Measurements from ENCODE around the gene COL5A1.

The COL5A1 gene

DNA sequence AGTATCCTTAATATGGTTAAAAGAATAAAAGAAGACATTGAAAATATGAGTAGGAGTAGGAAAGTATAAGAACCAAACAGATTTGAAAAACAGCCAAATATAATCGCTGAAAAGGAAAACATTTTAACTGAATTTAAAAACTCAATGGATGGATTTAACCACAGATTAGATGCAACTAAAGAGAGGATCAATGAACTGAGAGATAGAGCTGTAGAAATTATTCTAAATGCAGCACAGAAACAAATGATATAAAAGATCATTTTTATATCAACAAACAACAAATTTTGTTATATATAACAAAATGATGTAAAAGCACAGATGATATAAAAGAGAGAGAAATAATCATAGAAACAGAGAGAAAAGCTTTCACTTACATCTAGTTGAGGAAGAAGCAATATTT lies 29.3 kb upstream of the COL5A1 start:
- TF ChIP-seq, protein P1, sequence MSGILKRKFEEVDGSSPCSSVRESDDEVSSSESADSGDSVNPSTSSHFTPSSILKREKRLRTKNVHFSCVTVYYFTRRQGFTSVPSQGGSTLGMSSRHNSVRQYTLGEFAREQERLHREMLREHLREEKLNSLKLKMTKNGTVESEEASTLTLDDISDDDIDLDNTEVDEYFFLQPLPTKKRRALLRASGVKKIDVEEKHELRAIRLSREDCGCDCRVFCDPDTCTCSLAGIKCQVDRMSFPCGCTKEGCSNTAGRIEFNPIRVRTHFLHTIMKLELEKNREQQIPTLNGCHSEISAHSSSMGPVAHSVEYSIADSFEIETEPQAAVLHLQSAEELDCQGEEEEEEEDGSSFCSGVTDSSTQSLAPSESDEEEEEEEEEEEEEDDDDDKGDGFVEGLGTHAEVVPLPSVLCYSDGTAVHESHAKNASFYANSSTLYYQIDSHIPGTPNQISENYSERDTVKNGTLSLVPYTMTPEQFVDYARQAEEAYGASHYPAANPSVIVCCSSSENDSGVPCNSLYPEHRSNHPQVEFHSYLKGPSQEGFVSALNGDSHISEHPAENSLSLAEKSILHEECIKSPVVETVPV (CRISPR knock-in tag; IDR thresholded peaks at IDR 0.05) = no peak
- TF ChIP-seq ZFP30 (CRISPR knock-in tag; IDR thresholded peaks at IDR 0.05) = peak; percentile 96
- no peak for ATAC-seq

DNA sequence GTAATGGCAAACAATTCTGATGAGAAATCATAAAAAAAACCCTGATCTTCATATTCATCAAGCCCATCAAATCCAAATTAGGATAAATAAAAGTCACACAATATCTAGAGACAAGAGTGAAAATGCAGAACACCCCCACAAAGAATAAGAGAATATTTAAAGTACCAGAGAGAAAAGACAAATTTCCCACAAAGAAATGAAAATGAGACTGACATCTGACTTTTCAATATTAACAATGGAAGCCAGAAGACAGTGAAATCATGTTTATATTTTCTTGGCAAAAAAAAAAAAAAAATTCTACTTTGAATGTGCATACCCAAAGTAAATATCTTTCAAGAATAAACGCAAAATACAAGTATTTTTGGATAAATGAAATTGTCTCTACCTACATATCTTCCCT lies 28.9 kb upstream of the COL5A1 start:
- no peak for TF ChIP-seq RARB (CRISPR knock-in tag; IDR thresholded peaks at IDR 0.05)
- no peak for TF ChIP-seq ZNF8 (CRISPR knock-in tag; IDR thresholded peaks at IDR 0.05)
- TF ChIP-seq, protein P2, sequence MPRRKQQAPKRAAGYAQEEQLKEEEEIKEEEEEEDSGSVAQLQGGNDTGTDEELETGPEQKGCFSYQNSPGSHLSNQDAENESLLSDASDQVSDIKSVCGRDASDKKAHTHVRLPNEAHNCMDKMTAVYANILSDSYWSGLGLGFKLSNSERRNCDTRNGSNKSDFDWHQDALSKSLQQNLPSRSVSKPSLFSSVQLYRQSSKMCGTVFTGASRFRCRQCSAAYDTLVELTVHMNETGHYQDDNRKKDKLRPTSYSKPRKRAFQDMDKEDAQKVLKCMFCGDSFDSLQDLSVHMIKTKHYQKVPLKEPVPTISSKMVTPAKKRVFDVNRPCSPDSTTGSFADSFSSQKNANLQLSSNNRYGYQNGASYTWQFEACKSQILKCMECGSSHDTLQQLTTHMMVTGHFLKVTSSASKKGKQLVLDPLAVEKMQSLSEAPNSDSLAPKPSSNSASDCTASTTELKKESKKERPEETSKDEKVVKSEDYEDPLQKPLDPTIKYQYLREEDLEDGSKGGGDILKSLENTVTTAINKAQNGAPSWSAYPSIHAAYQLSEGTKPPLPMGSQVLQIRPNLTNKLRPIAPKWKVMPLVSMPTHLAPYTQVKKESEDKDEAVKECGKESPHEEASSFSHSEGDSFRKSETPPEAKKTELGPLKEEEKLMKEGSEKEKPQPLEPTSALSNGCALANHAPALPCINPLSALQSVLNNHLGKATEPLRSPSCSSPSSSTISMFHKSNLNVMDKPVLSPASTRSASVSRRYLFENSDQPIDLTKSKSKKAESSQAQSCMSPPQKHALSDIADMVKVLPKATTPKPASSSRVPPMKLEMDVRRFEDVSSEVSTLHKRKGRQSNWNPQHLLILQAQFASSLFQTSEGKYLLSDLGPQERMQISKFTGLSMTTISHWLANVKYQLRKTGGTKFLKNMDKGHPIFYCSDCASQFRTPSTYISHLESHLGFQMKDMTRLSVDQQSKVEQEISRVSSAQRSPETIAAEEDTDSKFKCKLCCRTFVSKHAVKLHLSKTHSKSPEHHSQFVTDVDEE (CRISPR knock-in tag; IDR thresholded peaks at IDR 0.05) = no peak
- TF ChIP-seq ZC3H10 (CRISPR knock-in tag; IDR thresholded peaks at IDR 0.05) = no peak
- no peak for TF ChIP-seq OSR1 (CRISPR knock-in tag; IDR thresholded peaks at IDR 0.05)
- no peak for TF ChIP-seq ZNF70 (CRISPR knock-in tag; IDR thresholded peaks at IDR 0.05)
- TF ChIP-seq, protein P3, sequence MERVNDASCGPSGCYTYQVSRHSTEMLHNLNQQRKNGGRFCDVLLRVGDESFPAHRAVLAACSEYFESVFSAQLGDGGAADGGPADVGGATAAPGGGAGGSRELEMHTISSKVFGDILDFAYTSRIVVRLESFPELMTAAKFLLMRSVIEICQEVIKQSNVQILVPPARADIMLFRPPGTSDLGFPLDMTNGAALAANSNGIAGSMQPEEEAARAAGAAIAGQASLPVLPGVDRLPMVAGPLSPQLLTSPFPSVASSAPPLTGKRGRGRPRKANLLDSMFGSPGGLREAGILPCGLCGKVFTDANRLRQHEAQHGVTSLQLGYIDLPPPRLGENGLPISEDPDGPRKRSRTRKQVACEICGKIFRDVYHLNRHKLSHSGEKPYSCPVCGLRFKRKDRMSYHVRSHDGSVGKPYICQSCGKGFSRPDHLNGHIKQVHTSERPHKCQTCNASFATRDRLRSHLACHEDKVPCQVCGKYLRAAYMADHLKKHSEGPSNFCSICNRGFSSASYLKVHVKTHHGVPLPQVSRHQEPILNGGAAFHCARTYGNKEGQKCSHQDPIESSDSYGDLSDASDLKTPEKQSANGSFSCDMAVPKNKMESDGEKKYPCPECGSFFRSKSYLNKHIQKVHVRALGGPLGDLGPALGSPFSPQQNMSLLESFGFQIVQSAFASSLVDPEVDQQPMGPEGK (CRISPR knock-in tag; IDR thresholded peaks at IDR 0.05; ENCODE audit: borderline replicate concordance) = no peak
- TF ChIP-seq, protein P4, sequence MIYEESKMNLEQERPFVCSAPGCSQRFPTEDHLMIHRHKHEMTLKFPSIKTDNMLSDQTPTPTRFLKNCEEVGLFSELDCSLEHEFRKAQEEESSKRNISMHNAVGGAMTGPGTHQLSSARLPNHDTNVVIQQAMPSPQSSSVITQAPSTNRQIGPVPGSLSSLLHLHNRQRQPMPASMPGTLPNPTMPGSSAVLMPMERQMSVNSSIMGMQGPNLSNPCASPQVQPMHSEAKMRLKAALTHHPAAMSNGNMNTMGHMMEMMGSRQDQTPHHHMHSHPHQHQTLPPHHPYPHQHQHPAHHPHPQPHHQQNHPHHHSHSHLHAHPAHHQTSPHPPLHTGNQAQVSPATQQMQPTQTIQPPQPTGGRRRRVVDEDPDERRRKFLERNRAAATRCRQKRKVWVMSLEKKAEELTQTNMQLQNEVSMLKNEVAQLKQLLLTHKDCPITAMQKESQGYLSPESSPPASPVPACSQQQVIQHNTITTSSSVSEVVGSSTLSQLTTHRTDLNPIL (CRISPR knock-in tag; IDR thresholded peaks at IDR 0.05; ENCODE audit: low read depth) = no peak
- TF ChIP-seq, protein P1 (CRISPR knock-in tag; IDR thresholded peaks at IDR 0.05) = no peak
- no peak for ATAC-seq

DNA sequence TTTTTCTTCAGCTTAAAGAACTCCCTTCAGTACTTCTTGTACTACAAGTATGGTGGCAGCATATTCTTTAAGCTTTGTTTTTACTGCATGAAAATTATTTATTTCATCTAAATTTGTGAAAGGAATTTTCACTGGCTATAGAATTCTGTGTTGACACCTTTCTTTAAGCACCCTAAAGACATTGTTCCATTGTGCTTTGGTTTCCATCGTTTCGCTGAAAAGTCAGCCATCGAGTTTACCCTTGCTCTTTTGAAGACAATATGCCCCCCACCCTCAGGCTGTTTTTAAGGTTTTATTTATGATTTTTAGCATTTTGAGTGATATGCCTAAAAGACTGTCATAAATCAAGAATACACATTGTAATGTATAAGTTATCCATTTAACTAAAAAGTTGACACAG lies 27.3 kb upstream of the COL5A1 start:
- no peak for ATAC-seq

DNA sequence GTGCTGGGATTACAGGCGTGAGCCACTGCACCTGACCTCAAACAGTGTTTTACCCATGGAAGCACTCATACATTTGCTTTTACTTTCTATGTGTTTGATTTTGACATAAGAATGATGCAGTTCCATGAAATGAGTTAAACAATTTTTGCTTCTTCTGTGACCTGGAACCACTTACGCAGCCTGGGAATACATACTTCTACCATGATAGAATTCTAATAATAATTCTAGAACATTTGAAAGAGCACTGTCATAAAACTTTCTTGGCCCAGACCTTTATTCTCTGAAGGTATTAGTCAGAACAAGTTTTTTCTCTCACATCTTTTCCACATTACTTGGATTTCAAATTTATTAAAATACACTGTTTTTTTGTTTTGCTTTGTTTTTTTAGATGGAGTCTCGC lies 25.3 kb upstream of the COL5A1 start:
- no peak for ATAC-seq
- no peak for TF ChIP-seq ZNF8 (CRISPR knock-in tag; IDR thresholded peaks at IDR 0.05)

More for the DNA sequence above, 27.3 kb upstream of the COL5A1 start:
- TF ChIP-seq GLIS3 (CRISPR knock-in tag; IDR thresholded peaks at IDR 0.05) (no peak), CSDC2 (CRISPR knock-in tag; IDR thresholded peaks at IDR 0.05) (no peak), ZC3H10 (CRISPR knock-in tag; IDR thresholded peaks at IDR 0.05) (no peak)

DNA sequence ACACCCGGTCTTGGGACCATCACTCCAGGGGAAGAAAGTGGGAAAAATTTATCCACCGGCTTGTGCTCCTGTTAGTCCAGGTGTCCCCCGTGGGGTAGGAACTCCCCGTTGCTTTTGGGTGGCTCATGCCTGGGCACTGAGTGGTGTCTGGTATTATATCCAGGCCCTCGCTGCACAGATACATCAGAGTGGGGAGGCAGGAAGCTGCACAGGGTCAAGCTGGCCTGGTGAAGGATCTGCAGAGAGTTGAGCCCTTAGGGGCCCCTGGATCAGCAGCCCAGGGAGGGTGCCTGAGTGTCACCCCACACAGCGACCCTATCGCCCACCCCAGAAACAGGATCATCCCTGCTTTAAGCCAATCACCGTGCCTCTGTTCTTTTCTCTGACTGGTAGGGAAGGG lies 24.4 kb upstream of the COL5A1 start:
- ATAC-seq = no peak
- no peak for TF ChIP-seq ZNF8 (CRISPR knock-in tag; IDR thresholded peaks at IDR 0.05)
- TF ChIP-seq PPARA (CRISPR knock-in tag; IDR thresholded peaks at IDR 0.05; ENCODE audit: borderline replicate concordance) = no peak
- TF ChIP-seq, protein P4 (CRISPR knock-in tag; IDR thresholded peaks at IDR 0.05; ENCODE audit: low read depth) = no peak
- TF ChIP-seq ZNF70 (CRISPR knock-in tag; IDR thresholded peaks at IDR 0.05) = no peak
- TF ChIP-seq, protein P5, sequence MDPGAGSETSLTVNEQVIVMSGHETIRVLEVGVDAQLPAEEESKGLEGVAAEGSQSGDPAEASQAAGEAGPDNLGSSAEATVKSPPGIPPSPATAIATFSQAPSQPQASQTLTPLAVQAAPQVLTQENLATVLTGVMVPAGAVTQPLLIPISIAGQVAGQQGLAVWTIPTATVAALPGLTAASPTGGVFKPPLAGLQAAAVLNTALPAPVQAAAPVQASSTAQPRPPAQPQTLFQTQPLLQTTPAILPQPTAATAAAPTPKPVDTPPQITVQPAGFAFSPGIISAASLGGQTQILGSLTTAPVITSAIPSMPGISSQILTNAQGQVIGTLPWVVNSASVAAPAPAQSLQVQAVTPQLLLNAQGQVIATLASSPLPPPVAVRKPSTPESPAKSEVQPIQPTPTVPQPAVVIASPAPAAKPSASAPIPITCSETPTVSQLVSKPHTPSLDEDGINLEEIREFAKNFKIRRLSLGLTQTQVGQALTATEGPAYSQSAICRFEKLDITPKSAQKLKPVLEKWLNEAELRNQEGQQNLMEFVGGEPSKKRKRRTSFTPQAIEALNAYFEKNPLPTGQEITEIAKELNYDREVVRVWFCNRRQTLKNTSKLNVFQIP (CRISPR knock-in tag; IDR thresholded peaks at IDR 0.05; ENCODE audit: borderline replicate concordance, low read depth) = no peak
- TF ChIP-seq ISL1 (CRISPR knock-in tag; IDR thresholded peaks at IDR 0.05) = no peak
- TF ChIP-seq, protein P3 (CRISPR knock-in tag; IDR thresholded peaks at IDR 0.05; ENCODE audit: borderline replicate concordance) = no peak
- TF ChIP-seq OSR1 (CRISPR knock-in tag; IDR thresholded peaks at IDR 0.05) = no peak
- TF ChIP-seq ARNTL (CRISPR knock-in tag; IDR thresholded peaks at IDR 0.05; ENCODE audit: borderline replicate concordance, low read depth) = no peak
- TF ChIP-seq ZFP30 (CRISPR knock-in tag; IDR thresholded peaks at IDR 0.05) = no peak
- no peak for TF ChIP-seq ESRRG (CRISPR knock-in tag; IDR thresholded peaks at IDR 0.05)
- no peak for TF ChIP-seq SNAI2 (CRISPR knock-in tag; IDR thresholded peaks at IDR 0.05)
- no peak for TF ChIP-seq CSDC2 (CRISPR knock-in tag; IDR thresholded peaks at IDR 0.05)
- no peak for TF ChIP-seq GLIS3 (CRISPR knock-in tag; IDR thresholded peaks at IDR 0.05)

Data from SK-N-SH treated with all-trans-retinoic acid at 6 μM for 48 hours (cell line).